GM21360 (cell line): ENCODE results near the gene TRIM13.
"Not testable (repeated sequence)": the region's sequence is repeated elsewhere in the genome, so short reads cannot be mapped to it uniquely, and the experiment has no call there.

Experiments used
- ATAC-seq: cut with Tn5 transposase; IDR thresholded peaks from one replicate; pipeline ENCODE4 v1.9.1; 2021; ENCODE audit warnings: mild to moderate bottlenecking, moderate library complexity; ENCODE audit not compliant: unreplicated experiment

TRIM13 gene

DNA sequence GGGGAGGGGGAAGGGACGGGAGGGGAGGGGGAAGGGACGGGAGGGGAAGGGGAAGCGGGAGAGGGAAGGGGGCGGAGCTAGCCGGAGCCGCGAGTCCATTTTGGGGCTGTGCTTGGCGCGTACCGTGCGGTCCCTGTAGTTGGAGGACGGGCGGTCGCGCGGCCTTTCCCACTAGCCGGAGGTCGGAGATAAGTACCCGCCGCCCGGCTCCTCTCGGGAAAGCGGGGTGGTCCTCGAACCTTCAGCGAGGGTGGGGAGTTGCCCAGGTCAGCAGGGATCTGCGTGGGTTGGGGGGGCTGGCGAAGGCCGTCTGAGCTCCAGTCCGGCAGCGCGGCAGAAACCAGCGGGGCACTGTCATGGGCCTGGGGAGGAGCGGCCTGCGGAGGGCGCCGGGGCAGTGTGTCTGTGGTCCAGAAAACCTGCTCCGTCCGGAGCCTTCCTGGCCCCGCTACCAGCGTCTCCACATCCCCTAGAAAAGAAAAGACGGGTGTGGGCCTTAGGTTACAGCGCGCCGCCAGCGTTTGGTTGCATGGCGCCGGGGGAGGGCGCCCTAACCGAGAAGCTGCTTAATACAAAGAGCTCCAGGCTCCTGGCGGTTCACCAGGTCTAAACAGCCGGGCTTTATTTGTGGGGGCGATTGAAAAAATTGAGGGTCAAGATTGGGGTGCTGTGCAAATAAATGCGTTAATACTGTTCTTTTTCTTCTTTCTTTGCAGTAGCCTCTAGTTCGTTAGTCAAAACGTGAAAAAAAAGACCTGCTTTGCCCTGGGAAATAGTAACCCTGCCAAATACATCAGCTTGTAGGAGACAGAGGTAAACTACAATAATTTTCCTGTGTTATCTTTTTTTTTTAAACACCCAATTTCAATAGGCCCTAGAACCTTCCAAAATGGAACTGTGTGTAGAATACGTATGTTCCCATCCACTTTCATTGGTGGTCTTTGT is at the start of gene TRIM13:
Gene TRIM13, plus strand, starts transcription at position 92 of the 945 bp plus-strand sequence. CDS start 14,899 bp downstream, outside the sequence.
- peak; percentile 69 for ATAC-seq

GRCh38 chr13:49948777-49949270 is 48.0 kb upstream of the TRIM13 start:
- ATAC-seq: not testable (repeated sequence)

DNA sequence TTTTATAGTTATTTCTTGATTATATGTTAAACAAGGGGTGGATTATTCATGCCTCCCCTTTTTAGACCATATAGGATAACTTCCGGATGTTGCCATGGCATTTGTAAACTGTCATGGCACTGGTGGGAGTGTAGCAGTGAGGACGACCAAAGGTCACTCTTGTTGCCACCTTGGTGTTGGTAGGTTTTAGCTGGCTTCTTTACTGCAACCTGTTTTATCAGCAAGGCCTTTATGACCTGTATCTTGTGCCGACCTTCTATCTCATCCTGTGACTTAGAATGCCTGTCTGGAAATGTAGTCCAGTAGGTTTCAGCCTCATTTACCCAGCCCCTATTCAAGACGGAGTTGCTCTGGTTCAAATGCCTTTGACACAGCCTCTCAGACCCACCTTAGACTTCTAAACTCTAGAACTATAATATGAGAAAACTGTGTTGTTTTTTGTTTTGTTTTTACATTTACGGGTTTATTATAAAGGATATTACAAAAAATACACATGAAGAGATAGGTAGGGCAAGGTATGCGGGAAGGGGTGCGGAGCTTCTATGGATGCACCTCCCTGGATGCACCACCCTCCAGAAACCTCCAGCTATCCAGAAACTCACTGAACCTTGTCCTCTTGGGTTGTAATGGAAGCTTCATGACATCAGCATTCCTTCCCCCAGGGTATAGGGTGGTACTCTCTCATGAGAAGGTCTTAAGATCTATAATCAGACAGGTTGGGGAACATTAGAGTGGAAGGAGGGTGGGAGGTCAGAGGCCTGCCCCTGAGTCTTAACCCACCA is 44.9 kb upstream of the TRIM13 start:
- no peak for ATAC-seq

- ATAC-seq: no peak
Measured at GRCh38 chr13:49953560-49953959, 43.3 kb upstream of the TRIM13 start.

- no peak for ATAC-seq
Measured at GRCh38 chr13:49954674-49955455, 42.0 kb upstream of the TRIM13 start.

- no peak for ATAC-seq
Measured at GRCh38 chr13:49956131-49956530, 40.7 kb upstream of the TRIM13 start.

GRCh38 chr13:49958321-49958720 is 38.5 kb upstream of the TRIM13 start:
- ATAC-seq: no peak

DNA sequence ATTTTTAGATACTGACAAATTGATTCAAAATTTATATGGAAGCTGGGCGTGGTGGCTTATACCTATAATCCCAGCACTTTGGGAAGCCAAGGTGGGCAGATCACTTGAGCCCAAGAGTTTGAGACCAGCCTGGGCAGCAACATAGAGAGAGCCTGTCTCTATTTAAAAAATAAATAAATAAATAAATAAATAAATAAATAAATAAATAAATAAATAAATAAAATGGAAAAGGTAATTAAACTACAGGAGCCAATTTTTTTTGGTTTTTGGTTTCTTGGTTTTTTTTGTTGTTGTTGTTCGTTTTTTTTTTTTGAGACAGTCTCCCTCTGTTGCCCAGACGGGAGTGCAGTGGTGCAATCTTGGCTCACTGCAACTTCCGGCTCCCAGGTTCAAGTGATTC is 29.4 kb upstream of the TRIM13 start:
- no peak for ATAC-seq

- no peak for ATAC-seq
Measured at GRCh38 chr13:49972709-49973108, 24.1 kb upstream of the TRIM13 start.

DNA sequence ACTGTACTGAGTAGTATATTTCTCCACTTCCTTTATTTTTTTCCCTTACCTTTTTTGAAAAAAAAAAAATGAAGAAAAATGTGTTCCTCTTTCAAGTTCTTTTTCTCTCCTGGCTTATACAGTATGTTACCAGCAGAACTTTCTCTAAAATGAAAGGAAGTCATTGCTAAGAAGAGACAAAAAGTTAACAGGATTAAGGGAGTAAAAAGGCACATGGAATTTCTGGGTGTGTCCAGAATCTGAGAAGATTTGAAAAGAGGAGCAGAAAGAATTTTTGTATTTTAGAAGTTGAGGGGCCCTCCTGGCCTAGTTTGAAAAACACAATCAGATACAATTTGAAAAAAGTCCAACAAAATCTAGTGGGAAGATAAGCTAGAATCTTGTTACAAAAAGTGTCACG is 21.0 kb upstream of the TRIM13 start:
- ATAC-seq: no peak

- peak; percentile 75 for ATAC-seq
Measured at GRCh38 chr13:49976314-49977258, 20.3 kb upstream of the TRIM13 start.

DNA sequence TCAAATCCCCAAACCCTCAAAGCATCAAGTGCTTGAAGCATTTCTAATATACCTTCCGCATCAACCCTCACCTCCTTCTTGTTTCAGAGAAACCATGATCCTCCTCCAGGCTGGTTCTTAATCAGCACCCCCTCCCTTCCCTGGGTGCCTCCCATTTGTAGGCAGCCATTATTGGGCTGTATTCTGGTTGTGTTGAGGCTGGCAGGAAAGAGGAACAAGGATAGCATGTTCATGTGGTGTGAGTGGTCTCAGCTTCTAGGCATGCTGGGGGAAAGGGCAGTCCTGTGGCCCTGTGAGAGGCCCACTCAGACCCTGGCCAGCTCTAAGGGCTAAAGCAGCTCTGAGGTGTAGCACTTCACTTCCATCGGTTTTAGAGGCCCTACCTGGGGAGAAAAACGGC is 18.9 kb upstream of the TRIM13 start:
- no peak for ATAC-seq

GRCh38 chr13:49980266-49980665 is 16.6 kb upstream of the TRIM13 start:
- no peak for ATAC-seq

DNA sequence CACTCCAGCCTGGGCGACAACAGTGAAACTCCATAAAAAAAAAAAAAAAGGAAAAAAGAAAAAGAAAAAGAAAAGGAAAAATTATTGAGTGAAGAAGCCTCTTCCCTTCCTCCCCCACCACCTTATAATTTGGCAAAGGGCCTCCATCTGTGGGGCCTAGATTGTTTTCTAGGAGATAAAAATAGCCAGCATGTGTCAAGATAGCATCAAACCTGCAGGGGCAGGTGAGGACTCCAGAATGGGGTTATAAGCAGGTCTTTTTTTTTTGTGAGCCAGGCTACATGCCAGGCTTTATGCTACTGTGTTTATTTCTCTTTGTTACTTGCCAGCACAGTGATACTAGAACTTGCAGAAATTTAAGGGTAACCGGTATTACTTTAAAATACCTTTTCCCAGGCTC is 11.7 kb upstream of the TRIM13 start:
- ATAC-seq: no peak

DNA sequence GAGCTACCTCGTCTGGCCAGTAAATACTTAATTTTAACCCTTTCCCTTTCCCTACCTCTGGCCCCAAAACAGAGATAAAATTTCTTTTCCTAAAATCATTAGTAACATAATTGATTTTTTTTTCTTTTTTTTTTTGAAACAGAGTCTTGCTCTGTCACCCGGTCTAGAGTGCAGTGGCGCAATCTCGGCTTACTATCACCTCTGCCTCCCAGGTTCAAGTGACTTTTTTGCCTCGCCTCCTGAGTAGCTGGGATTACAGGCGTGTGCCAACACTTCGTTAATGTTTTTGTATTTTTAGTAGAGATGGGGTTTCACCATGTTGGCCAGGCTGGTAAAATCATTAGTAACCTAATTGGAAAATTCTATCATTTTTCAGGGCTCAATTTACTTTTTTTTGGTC is 10.4 kb upstream of the TRIM13 start:
- no peak for ATAC-seq

DNA sequence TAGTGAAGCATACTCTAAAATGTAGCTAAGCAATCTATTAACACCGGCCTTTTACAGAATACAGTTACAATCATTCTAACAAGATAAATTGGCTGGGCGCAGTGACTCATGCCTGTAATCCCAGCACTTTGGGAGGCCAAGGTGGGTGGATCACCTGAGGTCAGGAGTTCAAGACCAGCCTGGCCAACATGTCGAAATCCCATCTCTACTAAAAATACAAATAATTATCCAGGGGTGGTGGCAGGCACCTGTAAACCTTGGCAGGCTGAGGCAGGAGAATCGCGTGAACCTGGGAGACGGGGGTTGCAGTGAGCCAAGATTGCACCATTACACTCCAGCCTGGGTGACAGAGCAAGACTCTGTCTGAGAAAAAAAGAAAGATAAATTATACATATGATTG is 6.2 kb upstream of the TRIM13 start:
- not testable (repeated sequence) for ATAC-seq

DNA sequence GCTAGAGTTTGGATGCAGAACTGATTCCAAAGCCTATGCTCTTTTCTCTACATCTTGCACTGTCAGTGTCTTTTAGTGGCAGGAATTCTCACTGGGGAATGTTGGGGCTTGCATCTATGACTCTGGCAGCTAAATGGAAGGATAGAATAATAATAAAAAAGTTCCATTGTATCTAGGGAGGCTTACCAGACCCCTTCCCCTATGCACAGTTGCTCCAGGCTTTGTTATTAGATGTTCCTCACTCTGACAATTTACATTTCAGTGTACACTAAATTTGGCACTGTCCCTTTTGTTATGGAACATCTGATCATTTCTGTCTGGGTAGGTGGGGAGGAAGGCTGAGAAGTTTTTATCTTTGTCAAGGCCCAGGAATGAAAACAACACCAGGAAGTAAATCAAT is 3.7 kb upstream of the TRIM13 start:
- no peak for ATAC-seq

- ATAC-seq: no peak
Measured at GRCh38 chr13:49993666-49994065, 3.2 kb upstream of the TRIM13 start.

DNA sequence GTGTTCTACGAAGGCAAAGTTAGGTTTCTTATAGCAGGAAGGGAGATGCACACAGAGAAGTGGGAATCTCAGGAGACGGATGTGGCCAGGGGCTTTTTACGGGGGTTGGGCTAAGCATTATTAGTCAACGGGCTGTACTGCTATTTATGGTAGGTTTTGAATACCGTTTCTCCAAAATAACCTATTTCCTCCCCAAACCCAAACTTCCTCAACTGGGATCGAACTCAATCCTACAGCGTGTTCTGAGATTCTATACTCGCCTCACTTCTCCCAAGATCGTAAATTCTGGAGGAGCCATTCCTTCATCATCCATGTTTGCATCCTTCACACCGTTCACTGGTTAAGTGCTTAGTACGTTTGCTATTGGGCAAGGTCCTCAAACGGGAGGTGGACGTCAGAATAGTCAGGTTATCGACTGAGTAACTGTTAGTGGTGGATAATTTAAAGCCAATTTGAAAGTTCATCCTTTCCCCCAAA is 1.2 kb upstream of the TRIM13 start:
- ATAC-seq: no peak
